Right forelimb (tissue), 1 donor: Measurements from ENCODE around the gene LMBR1L.
A peak's percentile ranks its signal among the peaks of the same experiment; 100 is the strongest.
"Not testable (repeated sequence)": the region's sequence is repeated elsewhere in the genome, so short reads cannot be mapped to it uniquely, and the experiment has no call there.

Source experiments
- DNase-seq: peaks from one replicate; pipeline ENCODE4 v3.0.0-alpha.2; 2018

LMBR1L gene

DNA sequence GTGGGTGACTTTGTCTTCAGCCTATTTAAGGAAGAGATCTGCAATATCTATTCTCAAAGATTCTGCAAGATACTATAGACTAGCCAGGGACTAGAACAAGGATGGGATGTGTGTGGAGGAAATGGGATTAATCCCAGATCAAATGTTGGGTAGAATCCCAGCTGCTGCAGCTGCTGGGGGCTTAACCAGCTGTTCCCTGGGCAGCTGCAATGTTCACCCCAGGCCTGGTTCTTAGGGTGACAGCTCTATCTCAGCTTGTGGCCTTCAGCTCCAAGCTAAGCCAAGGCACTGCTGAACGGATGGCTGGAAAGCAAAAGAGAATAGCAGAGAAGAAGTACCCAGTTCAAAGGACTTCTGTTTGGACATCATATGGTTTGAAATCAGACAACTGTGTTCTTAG, 30.9 kb downstream of the LMBR1L start:
- peak; percentile 66 for DNase-seq

DNA sequence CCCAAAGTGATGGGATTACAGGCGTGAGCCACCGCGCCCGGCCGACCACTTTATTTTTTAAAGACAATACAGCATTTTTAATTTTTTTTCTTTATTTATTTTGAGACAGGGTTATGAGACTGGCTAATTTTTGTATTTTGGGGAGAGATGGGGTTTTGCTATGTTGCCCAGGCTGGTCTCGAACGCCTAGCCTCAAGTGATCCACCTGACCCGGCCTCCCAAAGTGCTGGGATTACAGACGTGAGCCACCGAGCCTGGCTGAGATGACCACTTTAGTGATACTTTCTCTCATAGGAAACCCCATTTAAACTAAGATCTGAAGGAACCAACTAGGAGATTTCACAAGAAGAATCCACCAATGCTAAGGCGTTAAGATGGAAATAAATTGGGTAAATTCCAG, 39.7 kb downstream of the LMBR1L start:
- DNase-seq: no peak

DNA sequence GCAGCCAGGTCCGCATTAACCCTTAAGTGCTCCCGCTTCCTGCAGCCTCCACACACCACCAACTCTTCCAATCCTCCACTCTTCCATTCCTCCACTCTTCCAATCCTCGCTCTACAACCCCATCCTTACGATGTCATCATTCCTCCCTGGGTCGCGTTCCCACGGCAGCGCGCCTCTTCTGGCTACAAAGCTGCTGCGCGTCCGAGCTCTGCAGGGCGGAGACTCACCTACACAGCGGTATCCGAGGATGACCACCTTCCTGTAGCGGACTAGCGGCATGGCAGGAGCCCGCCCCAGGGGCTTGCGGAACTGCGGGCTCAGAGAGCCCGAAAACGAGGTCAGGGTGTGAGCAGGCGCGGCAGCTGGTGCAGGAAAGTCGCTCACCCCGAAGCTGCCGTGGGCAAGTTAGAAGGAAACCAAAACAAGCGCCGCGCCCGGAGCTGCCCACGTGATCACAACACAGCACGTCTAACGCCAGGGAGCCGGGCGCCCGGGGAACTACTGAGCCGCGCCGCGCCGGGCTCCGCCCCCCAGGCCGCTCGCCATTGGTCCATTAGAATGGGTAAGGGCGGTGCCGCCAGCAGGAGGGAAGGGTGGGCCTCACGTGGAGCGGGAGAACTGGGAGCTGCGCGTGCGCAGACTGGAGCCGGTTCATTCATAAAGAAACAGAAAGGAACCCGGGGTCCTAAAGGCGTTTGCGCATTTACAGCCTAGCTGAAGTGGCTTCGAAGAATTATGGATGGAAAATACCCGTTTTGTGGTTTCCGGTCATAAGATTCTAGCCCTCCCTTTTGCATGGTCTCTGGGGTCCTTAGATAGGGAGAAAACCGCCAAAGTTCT, 40.9 kb downstream of the LMBR1L start, which contains the start of gene RHEBL1:
Gene RHEBL1, minus strand, starts transcription at position 473 of the 840 bp plus-strand sequence. Its CDS starts 194 bp downstream, at position 279.
- DNase-seq: peak; percentile 97

DNA sequence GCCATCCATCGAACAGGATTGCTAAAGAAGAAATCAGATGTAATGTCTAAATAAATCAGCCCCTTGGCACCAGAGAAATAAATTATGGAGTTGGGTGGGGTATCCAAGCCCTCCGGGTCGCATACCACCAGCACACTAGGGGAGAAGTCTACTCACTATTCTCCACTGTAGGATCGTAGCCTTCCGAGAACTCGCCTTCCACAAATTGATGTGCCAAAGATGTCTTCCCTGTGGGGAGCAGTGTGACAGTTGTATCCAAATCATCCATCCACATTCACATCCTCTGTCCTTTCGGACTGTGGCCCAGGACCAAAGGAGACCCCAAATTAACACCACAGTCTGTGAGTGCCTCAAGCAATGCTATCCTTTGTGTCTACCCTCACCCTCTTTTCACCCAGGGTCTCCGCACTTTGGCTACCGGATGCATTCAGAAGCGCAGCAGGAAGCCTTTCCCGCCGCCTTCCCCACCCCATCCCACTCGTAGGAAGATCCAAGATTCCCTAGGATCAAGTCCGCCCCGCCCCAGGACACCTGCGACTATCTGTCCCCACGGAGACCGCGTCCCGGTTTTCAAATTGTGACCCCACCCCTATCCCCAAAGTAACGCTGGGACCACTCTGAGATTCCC, 41.7 kb downstream of the LMBR1L start:
- no peak for DNase-seq

DNA sequence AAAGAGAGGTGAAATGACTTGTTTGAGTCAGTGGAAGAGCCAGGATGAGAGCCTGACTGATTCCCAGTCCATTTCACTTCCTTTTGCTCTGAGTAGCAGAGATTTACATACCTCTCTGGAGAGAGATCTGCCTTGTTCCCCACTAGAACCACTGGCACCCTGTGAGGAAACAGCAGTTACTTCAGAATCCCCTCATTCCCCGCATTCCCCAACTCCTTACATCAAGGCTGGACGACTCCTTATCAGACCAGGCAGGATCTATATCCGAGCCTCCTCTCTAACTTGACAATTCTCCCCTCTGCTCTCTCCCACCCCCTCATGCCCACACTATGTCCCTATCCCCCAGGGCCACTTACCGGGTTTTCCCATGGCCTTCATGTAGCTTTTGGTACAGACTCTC, 44.5 kb downstream of the LMBR1L start:
- no peak for DNase-seq

DNA sequence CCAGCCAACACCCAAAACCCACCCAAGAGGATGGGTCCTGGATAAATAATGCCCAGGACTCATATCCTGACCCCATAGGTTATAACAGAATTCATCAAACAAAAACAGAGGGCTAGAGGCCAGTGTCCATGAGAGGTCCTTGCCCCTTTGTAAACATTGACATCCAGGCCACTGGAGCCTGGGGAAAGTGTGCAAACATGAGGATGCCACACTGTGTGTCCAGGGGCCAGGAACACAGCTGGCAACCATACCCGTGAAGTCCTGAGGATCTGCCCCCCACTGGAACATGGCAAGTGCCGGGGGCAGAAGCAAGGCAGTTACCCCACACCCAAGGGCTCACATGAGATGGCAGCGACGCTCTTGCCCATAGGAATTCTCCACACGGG, 45.9 kb downstream of the LMBR1L start:
- no peak for DNase-seq

DNA sequence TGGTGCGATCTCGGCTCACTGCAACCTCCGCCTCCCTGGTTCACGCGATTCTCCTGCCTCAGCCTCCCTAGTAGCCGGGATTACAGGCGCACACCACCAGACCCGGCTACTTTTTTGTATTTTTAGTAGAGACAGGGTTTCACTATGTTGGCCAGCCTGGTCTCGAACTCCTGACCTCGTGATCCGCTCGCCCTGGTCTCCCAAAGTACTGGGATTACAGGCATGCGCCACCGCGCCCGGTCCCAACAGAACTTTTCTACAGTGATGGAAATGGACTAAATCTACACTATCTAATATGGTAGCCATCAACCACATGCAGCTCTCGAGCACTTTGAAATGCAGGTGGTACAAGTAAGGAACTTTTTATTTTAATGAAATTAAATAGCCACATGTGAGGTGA, 48.7 kb downstream of the LMBR1L start:
- not testable (repeated sequence) for DNase-seq

DNA sequence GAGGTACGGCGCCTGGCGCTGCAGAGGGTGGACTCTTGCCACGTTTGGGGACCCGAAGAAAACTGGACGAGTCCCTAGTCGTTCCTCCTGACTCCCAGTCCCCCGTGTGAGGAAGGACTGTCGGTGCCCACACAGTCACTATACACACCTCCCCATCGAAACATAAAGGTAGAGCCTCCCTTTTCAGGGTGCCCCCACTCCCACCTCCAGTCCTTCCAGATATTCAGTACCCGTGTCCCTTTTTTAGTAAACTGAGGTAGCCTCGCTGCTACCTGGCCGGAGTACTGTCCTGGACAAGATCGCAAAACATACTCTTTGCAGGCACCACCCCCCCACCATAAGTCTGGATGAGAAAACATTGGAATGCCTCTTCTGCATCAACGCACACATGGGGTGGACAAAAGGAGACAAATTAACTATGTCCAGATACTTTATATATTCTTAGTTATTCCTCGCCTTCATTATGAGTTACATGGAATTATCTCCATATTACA, 49.4 kb downstream of the LMBR1L start:
- no peak for DNase-seq

DNA sequence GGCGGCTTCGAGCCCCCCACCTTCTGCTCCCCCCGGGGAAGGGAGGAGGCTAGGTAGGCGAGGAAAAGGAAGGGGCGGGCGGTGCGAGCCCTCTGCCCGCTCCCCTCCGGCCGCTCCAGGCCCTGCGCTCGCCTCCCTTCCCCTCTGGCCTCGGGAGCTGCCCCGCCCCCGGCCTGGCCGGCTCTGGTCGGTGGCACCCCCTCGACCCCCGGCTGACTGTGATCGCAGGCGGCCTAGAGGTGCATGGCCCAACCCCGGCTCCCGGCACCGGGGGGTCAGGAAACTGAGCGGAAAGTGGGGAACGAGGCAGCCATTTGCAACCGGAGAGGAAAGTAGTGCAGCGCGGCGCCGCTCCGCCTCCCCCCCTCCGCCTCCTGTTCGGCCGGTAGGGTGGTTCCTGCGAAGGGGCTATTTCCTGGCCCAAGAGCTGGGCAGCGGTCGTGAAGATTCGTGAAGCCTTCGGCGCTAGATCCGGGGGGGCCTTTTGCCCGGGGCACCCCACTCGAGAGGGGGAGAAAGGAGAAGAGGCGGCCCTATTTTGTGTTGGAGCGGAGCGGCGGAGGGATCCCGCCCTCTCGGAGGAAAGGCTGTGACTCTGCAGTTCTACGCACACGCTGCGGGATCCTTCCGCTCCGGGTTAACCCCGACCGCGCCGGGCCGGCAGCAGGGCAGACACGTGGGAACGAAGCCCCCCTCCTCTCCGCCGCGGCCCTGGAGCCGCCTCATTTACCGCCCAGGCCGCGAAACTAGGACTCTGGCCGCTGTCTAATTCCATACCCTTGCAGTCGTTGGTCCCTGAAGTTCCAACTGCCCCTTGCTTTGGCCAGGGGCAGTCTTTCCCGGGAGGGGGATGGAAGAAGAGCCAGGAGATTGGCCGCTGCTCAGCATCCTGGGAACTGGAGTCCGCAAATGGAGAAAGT, 50.1 kb downstream of the LMBR1L start, which contains the start of gene KMT2D:
Gene KMT2D, minus strand, starts transcription at position 558 of the 920 bp plus-strand sequence. CDS start 5,470 bp downstream, outside the sequence.
- peak; percentile 95 for DNase-seq

DNA sequence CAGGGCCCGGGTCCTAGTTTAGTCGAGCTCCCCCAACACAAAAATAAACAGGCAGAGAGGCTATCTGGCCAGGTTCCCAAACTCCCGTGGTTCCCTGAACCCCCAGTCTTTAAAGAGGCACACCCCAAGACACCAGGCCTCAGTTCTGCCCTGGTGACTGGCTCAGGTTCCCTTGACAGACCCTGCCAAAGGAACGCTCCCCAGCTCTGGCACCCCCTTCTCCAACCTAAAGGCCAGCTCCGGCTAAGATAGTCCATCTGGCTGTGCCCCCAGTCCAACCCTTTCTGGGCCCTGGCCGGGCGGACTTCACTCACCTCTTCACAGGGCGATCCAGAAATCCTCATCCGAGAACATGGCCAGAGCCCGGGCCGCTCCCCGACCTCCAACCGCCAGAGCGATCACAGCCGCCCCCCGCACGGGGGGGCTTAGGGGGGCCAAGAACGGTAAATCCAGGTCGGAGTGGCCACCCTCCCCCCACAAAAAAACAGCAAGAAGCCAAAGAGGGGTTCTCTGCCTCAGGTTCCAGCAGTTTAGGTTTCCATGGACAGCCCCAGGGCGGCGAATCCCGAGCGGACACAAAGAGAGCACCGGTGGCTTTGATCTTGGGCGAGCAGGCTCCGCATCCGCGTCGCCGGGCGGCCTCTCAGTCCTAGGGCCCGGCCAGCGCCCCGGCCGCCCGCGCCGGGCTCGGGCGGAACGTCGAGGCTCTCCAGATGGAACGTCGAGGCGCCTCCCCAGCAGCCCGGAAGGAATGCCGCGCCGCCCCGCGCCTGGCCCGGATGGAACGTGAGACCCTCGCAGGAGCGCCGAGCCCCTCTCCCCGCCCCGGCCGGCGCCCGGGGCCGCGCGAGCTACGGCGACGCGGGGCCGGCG, 51.1 kb downstream of the LMBR1L start:
- peak; percentile 58 for DNase-seq

DNA sequence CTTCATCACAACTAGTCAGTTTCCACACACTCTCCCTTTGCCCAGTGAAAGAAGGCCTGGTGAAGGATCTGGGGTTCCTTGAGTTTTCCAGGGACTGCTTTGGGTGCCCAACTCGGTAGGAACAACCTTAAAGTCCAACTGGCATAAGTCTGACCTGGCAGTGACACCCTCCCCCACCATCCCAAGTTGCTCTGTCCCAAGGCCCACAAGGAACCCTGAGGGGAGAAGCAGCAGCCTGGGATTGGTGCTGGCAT, 51.7 kb downstream of the LMBR1L start:
- DNase-seq: no peak

DNA sequence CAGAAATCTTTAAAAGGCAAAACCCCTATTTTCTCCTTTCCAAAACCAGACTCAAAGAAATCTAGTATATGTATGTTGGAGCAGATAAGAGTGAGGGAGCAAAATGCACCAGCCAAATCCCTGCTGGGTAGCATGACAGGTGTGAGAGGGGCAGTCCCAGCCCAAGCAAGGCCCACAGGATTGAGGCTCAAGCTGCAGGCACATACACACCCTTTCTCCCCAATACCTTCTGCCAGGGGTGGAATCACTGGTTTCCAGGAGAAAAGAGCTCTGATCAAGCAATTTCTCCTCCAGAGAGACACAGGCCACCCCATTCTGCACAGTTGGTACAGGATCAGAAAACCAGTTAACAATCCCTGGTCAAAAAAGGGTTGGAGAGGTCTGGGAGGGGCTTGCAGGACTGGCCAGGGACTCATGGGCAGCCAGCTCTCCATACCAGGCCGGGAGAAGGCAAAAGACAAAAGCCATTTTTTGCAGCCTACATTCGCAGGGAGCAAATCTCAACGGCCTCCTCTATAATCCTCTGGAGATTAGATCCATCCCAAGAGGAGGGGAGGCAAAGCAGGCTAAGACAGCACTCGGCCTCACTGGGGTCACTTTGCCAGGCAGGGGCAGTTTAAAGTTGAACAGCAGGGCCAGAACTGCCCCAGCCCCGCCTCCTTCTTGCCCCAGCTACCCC, 52.1 kb downstream of the LMBR1L start:
- DNase-seq: no peak

DNA sequence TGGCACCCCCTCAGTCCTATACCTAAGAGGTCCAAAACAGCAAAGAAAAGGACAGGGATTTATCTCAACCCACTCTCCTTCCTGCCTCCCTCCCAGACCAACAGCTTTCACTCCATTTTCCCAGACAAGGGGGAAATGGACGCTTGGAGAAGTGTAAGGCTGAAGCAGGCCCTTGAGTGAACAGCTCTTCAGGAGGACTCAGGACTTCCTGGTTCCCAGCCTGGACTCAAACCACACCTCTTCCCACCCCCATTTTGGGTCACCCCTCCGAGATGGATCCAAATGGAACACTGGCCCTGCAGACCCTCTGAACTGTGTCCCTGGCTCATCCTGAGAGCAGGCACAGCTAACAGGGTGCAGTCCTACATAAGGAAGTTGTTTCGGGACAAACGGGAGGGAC, 52.8 kb downstream of the LMBR1L start:
- no peak for DNase-seq

DNA sequence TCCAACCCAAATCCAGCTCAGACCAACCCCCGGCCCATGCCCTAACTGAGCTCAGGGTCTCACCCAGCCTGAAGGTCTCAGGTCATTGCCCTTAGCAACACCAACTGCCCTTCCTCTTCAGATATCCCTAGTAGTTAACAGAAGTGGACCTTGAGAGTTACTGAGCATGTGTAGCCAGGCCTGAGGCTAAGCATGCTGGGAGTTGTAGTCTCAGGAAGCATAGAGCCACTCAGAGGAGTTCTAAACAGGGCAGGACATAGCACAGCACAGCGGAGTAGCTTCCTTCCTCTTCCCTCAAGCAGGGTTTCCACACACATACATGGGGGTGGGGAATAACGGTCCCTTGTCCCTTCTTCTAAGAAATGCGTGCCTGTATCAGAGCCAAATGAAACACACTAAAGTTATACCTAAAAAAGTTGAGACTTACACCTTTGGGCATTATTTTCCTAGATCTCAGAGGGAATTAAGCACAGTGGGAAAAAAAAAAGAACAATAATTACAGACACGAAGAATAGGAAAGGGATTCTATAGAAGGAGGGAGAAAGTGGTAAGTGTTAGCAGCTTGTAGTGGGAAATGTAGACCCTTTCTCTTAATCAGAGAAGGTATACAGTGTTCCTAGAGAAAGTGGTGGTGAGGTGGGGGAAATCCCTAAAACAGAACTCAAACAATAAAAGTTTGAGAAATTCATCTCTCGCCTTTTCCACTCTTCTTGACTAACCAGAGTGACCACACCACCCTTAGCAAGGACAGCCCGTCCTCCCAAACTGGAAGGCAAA, 54.5 kb downstream of the LMBR1L start:
- no peak for DNase-seq

DNA sequence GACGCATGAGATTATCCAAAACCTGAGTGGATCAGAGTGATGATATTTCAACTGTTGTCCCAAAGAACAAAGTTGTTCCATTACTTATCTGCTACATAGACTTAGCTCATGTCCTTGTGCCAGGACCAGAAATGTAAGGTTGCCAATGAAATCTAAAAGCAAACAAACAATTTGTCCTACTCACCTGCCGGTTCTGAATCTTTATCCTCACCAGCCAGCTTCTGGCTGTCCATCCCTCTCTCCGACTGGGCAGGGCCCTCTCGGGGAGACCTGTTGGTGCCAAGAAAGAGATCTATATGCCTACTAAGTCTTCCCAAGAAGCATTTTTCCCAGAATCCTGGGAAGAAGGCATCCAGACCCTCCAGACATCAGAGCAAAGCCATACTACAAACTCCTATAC, 55.6 kb downstream of the LMBR1L start:
- DNase-seq: no peak

DNA sequence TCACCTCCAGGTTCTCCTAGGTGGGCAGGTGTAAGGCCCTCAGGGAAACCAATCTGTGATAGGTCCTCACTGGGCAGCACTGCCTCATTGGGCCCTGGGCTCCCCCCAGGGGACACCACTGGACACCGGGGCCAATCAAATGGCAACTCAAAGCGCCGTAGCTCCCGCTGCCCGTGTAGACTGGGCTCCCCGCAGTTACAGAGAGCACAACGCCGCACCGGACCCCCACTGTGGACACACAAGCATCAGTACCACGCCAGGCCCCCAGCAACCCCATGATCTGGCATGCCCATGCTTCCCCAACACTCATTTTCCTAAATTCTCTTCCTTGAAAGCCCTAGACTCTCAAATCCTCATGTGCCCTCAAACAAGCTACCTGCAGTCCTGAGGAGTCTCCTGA, 56.1 kb downstream of the LMBR1L start:
- no peak for DNase-seq

DNA sequence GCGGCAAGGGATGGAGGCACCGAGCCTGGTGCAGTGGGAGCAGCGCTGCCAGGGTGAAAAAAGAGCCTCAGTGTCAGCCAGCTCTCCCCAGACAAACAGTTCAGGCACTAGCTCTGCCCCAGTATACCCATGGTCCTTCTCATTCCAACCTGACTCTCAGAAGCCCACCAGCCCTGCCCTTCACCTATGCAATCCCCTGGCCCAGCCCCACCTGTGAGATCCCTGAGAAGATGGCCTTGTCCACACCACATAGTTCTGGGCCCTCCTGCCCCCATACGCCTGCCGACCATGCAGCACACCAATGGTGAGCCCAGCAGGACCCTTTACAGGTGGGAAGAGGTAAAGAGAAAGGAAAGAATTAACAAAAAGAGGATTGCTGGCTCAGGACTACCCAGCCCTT, 56.6 kb downstream of the LMBR1L start:
- DNase-seq: no peak

DNA sequence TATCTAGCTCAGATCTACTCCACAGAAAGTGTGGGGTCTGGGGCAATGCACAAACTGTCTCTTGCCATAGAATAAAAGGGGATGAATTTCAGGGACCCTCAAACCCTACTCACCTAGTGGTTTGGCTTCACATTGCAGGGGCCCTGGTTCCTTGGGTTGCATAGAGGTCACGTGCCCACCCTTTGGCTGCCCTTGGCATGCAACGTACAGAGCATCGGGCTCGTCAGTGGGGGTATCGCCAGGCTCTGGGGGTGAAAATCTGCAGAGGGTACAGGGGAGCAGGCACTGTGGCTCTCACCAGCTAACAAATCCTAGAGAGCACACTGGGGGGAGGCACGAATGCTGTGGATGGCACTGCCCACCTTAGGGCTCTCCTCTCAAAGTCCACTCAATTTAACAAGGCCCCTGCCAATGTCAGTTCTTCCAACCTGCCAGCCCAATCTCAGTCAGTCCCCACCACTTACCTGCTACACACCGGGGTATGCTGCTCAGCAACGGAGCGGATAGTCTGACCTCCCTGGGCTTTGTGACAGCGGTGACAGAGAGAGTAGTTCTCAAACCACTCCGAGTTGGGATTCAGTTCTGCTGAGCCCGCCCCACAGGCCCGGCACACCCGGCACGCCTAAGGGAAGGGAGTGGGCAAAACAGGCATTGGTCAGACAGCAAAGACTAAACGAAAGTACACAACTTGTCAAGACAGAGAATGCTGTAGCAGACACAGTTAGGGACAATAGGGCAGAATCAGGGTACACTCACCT, 58.0 kb downstream of the LMBR1L start:
- no peak for DNase-seq

DNA sequence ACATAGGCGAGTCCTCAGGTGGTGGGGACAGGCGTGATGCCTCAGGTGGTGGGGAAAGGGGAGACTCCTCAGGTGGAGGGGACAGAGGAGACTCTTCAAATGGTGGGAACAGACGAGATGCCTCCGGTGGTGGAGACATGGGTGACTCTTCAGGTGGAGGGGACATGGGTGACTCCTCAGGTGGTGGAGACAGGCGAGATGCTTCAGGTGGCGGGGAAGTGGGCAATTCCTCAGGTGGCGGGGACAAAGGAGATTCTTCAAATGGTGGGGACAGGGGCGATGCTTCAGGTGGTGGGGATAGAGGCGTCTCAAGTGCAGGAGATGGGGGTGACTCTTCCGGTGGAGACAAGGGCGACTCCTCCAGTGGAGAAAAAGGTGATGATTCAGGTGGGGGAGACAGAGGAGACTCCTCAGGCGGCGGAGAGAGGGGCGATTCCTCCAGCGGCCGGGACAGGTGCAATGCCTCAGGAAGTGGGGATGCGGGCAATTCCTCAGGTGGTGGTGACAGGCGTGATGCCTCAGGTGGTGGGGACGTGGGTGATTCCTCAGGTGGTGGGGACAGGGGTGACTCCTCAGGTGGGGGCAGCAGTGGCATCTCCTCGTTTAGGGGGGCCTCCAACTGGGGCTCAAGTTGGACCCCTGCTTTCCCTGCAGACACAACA, 58.7 kb downstream of the LMBR1L start:
- no peak for DNase-seq

DNA sequence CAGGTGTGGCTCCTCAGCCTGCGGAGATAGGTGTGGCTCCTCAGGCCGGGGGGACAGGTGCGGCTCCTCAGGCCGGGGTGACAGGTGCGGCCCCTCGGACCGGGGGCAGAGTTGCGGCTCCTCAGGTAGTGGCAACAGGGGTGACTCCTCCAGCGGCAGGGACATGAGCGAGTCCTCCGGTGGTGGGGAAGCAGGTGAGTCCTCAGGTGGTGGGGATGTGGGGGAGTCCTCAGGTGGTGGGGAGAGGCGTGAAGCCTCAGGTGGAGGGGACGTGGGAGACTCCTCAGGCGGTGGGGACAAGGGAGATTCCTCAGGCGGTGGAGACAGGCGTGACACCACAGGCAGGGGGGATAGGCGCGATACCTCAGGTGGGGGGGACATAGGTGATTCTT, 59.3 kb downstream of the LMBR1L start:
- DNase-seq: no peak
